NCI-H2107 treated with DMSO at 0.1 percent for 48 hours (cell line): ENCODE data around the gene CCNG1.

Experiments used
- DNase-seq: peaks from one replicate; lab custom pipeline; 2025; ENCODE audit not compliant: unreplicated experiment; lab: John Stamatoyannopoulos, UW

CCNG1 gene

GRCh38 chr5:163489055-163489744 is 51.8 kb downstream of the CCNG1 start:
- DNase-seq = no peak

DNA sequence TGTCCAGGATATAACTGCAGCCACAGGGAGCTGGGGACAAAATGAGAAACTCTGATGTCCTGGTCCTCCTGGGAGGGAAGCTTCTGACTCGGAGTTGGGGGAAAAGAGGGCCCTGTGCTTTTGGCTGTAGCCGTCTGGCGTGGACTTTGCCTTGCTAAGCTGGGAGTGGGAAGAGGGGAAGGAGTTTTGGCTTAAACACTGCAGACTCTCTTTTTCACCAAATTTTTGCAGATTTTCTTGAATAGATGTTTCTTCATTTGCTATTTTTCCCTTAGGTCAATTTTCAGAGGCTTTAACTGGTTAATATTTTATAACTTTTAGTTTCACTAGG is 52.3 kb downstream of the CCNG1 start:
- no peak for DNase-seq
